ENCODE measurements around the gene WDCP.

The WDCP gene

GRCh38 chr2:24073816-24074215, 26.6 kb upstream of the WDCP start:
- DNase-seq, result no peak
- H3K27ac ChIP-seq, result no peak overlapping the region
- no peak for TF ChIP-seq CTCF (IDR thresholded peaks at IDR 0.05)
- no peak overlapping the region for H3K4me3 ChIP-seq
- intact Hi-C loops (cut with DNase I; ENCODE audit: low total_unique reads), result no loop called here
- H3K9me3 ChIP-seq, result no peaks in the 10 kb centered on the region
- H3K4me1 ChIP-seq, result peaks cover 0 to 26% (median 17%) of the 10 kb centered on the region in 4 donors
- H3K27me3 ChIP-seq, result no peaks in the 10 kb centered on the region
- peaks cover 24 to 54% (median 25%) of the 10 kb centered on the region in 3 donors for H3K36me3 ChIP-seq

GRCh38 chr2:24072259-24072658, 25.1 kb upstream of the WDCP start:
- peaks cover 31 to 67% (median 40%) of the 10 kb centered on the region in 3 donors for H3K36me3 ChIP-seq
- no peaks in the 10 kb centered on the region for H3K9me3 ChIP-seq
- no peaks in the 10 kb centered on the region for H3K27me3 ChIP-seq
- TF ChIP-seq CTCF (IDR thresholded peaks at IDR 0.05), result no peak
- peaks cover 0 to 18% (median 9%) of the 10 kb centered on the region in 4 donors for H3K4me1 ChIP-seq
- H3K4me3 ChIP-seq, result no peak overlapping the region
- intact Hi-C loops (cut with DNase I; ENCODE audit: low total_unique reads), result no loop called here
- no peak overlapping the region for H3K27ac ChIP-seq
- DNase-seq, result no peak

- H3K36me3 ChIP-seq, result peaks cover 28 to 70% (median 37%) of the 10 kb centered on the region in 3 donors
- DNase-seq, result no peak
- no peaks in the 10 kb centered on the region for H3K4me1 ChIP-seq
- TF ChIP-seq CTCF (IDR thresholded peaks at IDR 0.05), result no peak
- H3K4me3 ChIP-seq, result no peak overlapping the region
- intact Hi-C loops (cut with DNase I; ENCODE audit: low total_unique reads), result no loop called here
- H3K27ac ChIP-seq, result no peak overlapping the region
- H3K9me3 ChIP-seq, result no peaks in the 10 kb centered on the region
- H3K27me3 ChIP-seq, result no peaks in the 10 kb centered on the region
Measured at GRCh38 chr2:24065341-24065740, 18.1 kb upstream of the WDCP start.

GRCh38 chr2:24058564-24059271, 11.5 kb upstream of the WDCP start:
- Histone ChIP-seq H3K9me3 (no peaks in the 10 kb centered on the region), H3K4me3 (no peak overlapping the region), H3K36me3 (peaks cover 0 to 13% (median 0%) of the 10 kb centered on the region in 3 donors), H3K27me3 (no peaks in the 10 kb centered on the region), H3K27ac (no peak overlapping the region), H3K4me1 (no peaks in the 10 kb centered on the region)
- TF ChIP-seq CTCF (IDR thresholded peaks at IDR 0.05), result no peak
- intact Hi-C loops (cut with DNase I; ENCODE audit: low total_unique reads), result no loop called here
- no peak for DNase-seq

GRCh38 chr2:24055750-24056149, 8.6 kb upstream of the WDCP start:
- Histone ChIP-seq H3K4me1 (peaks cover 0 to under 1% (median 0%) of the 10 kb centered on the region in 4 donors), H3K36me3 (no peaks in the 10 kb centered on the region), H3K4me3 (no peak overlapping the region), H3K9me3 (no peaks in the 10 kb centered on the region), H3K27me3 (no peaks in the 10 kb centered on the region), H3K27ac (no peak overlapping the region)
- TF ChIP-seq CTCF (IDR thresholded peaks at IDR 0.05), result no peak
- intact Hi-C loops (cut with DNase I; ENCODE audit: low total_unique reads), result no loop called here
- no peak for DNase-seq

All from tibial artery (tissue), 4 donors.